ENCODE measurements around the gene EVI2B. TPM values are rescaled to one million over a fixed set of nuclear protein-coding genes. Genes with fewer than 3 reads are reported as not detected.
A peak's percentile ranks its signal among the peaks of the same experiment; 100 is the strongest.

Gene EVI2B
- total RNA-seq, 2 experiments from 2014 or later, result 99.1 to 102 TPM

DNA sequence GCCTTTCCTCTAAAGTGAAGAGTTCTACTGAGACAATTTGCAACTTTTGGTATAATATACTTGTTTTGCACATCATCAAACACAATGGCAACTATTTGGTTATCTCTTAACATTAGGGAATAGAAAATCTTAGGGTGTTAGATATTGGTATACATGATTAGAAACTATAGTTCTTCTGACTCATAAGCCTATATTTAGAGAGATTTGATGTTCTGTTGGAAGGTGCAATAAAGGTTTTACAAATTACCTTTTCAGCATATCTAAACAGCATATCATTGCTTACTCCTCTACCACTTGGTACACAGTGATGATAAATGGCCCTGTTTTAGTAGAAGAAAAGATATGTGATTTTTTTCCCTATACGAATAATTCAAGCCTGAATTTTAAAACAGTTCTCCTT lies 6.2 kb downstream of the EVI2B start:
- POLR2A ChIA-PET, result interaction anchor here (1.4 to 9.9 kb wide), 2 partner anchors 9 to 15 kb away, joined by 8 to 157 read pairs; partner anchors contain the start of gene EVI2A
- no peak for ATAC-seq (ENCODE audit: poor library complexity)
- Histone ChIP-seq H3K36me3 (ENCODE audit: insufficient read depth, low read length) (peaks cover 48% of the 10 kb centered on the region), H3K27ac (ENCODE audit: low read depth in 1 of 2, low read length in 2 of 2) (peak overlapping the region; percentile 74 to 93), H3K4me1 (ENCODE audit: insufficient read depth, low read length) (peaks cover 20% of the 10 kb centered on the region), H3K27me3 (ENCODE audit: control insufficient read depth in 1 of 2, insufficient read depth in 2 of 2, low read length in 2 of 2) (no peaks in the 10 kb centered on the region), H3K4me3 (ENCODE audit: low read length) (peak overlapping the region; percentile 67), H3K9me3 (ENCODE audit: control insufficient read depth in 1 of 2, insufficient read depth in 1 of 2, low read length in 2 of 2) (peaks cover 0 to 2% of the 10 kb centered on the region in 2 experiments)
- TF ChIP-seq CTCF (IDR thresholded peaks at IDR 0.05), result no peak
- H3K4me3 Mint-ChIP-seq, result peak overlapping the region; percentile 92
- H3K4me1 Mint-ChIP-seq (ENCODE audit: low read depth), result peaks cover 72% of the 10 kb centered on the region
- H3K36me3 Mint-ChIP-seq (ENCODE audit: low read depth), result peaks cover 72% of the 10 kb centered on the region
- CTCF ChIA-PET, result interaction anchor here (2.2 kb wide), 1 partner anchor 42 kb away, joined by 7 read pairs; no protein-coding TSS in a partner anchor
- DNase-seq, result no peak
- peak overlapping the region; percentile 97 for H3K27ac Mint-ChIP-seq
- H3K9me3 Mint-ChIP-seq, result peaks cover 9% of the 10 kb centered on the region
- intact Hi-C loops (cut with DNase I, micrococcal nuclease), result loop anchor here (2.0 to 5.0 kb wide), 2 partner anchors 13 to 65 kb away; partner anchors contain the start of gene EVI2A (in 1 of the 2)
- no peaks in the 10 kb centered on the region for H3K27me3 Mint-ChIP-seq

- CTCF ChIA-PET, result no interaction called here
Observed at GRCh38 chr17:31299624-31300023, 14.2 kb downstream of the EVI2B start.

GRCh38 chr17:31297090-31297489 lies 16.8 kb downstream of the EVI2B start, which contains the start of gene OMG:
TSS of gene OMG (minus strand) at chr17:31297239. CDS start at chr17:31296331, 908 bp downstream.
- H3K4me1 ChIP-seq (ENCODE audit: insufficient read depth, low read length), result no peaks in the 10 kb centered on the region
- no peak for TF ChIP-seq CTCF (IDR thresholded peaks at IDR 0.05)
- H3K27me3 ChIP-seq (ENCODE audit: control insufficient read depth in 1 of 2, insufficient read depth in 2 of 2, low read length in 2 of 2), result no peaks in the 10 kb centered on the region
- H3K4me3 ChIP-seq (ENCODE audit: low read length), result no peak within 1 kb of the TSS
- no peaks in the 10 kb centered on the region for H3K9me3 ChIP-seq (ENCODE audit: control insufficient read depth in 1 of 2, insufficient read depth in 1 of 2, low read length in 2 of 2)
- Mint-ChIP-seq H3K9me3 (no peaks in the 10 kb centered on the region), H3K4me1 (ENCODE audit: low read depth) (peaks cover 40% of the 10 kb centered on the region), H3K27ac (no peak within 1 kb of the TSS), H3K4me3 (no peak within 1 kb of the TSS), H3K27me3 (no peaks in the 10 kb centered on the region), H3K36me3 (ENCODE audit: low read depth) (no peaks in the 10 kb centered on the region)
- CTCF ChIA-PET, result no interaction called here
- no peaks in the 10 kb centered on the region for H3K36me3 ChIP-seq (ENCODE audit: insufficient read depth, low read length)
- POLR2A ChIA-PET, result no interaction called here
- intact Hi-C loops (cut with DNase I, micrococcal nuclease), result no loop called here
- DNase-seq (no peak), ATAC-seq (ENCODE audit: poor library complexity) (no peak)
- H3K27ac ChIP-seq (ENCODE audit: low read depth in 1 of 2, low read length in 2 of 2), result no peak within 1 kb of the TSS

More at GRCh38 chr17:31299624-31300023, 14.2 kb downstream of the EVI2B start:
- H3K4me3 ChIP-seq (ENCODE audit: low read length), result no peak overlapping the region
- ATAC-seq (ENCODE audit: poor library complexity) (no peak), DNase-seq (no peak)
- Mint-ChIP-seq H3K4me1 (ENCODE audit: low read depth) (peaks cover 55% of the 10 kb centered on the region), H3K27me3 (no peaks in the 10 kb centered on the region), H3K4me3 (no peak overlapping the region), H3K27ac (no peak overlapping the region), H3K9me3 (peaks cover 3% of the 10 kb centered on the region), H3K36me3 (ENCODE audit: low read depth) (peaks cover 25% of the 10 kb centered on the region)
- peaks cover 21% of the 10 kb centered on the region for H3K36me3 ChIP-seq (ENCODE audit: insufficient read depth, low read length)
- POLR2A ChIA-PET, result no interaction called here
- H3K9me3 ChIP-seq (ENCODE audit: control insufficient read depth in 1 of 2, insufficient read depth in 1 of 2, low read length in 2 of 2), result peaks cover 0 to 4% of the 10 kb centered on the region in 2 experiments
- no peaks in the 10 kb centered on the region for H3K4me1 ChIP-seq (ENCODE audit: insufficient read depth, low read length)
- intact Hi-C loops (cut with DNase I, micrococcal nuclease), result no loop called here
- TF ChIP-seq CTCF (IDR thresholded peaks at IDR 0.05), result no peak
- no peaks in the 10 kb centered on the region for H3K27me3 ChIP-seq (ENCODE audit: control insufficient read depth in 1 of 2, insufficient read depth in 2 of 2, low read length in 2 of 2)
- no peak overlapping the region for H3K27ac ChIP-seq (ENCODE audit: low read depth in 1 of 2, low read length in 2 of 2)
